HG03280 (cell line): ENCODE results near the gene FMNL3.

Experiments
- ATAC-seq: cut with Tn5 transposase; IDR thresholded peaks from one replicate; pipeline ENCODE4 v1.9.1; 2021; ENCODE audit warnings: mild to moderate bottlenecking, moderate library complexity; ENCODE audit not compliant: unreplicated experiment

The FMNL3 gene

DNA sequence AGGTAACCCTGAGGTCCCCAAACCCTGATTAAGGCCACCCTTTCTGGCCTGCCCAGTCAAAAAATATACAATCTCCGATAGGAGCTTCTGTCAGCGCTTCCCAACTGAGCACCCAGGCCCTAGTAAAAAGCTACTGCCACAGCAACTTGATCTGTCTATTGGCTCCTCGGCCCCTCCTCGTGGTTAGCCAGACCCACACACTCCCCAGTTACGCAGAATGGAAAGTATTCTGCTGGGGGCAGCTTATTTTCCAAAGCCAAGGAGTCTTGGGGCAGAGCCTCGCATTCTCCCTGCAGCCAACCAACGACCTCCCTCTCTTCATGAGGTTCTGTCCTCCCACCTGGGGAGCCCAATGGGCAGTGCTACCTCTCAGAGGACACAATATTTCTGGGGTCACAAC is 32.1 kb downstream of the FMNL3 start:
- no peak for ATAC-seq

DNA sequence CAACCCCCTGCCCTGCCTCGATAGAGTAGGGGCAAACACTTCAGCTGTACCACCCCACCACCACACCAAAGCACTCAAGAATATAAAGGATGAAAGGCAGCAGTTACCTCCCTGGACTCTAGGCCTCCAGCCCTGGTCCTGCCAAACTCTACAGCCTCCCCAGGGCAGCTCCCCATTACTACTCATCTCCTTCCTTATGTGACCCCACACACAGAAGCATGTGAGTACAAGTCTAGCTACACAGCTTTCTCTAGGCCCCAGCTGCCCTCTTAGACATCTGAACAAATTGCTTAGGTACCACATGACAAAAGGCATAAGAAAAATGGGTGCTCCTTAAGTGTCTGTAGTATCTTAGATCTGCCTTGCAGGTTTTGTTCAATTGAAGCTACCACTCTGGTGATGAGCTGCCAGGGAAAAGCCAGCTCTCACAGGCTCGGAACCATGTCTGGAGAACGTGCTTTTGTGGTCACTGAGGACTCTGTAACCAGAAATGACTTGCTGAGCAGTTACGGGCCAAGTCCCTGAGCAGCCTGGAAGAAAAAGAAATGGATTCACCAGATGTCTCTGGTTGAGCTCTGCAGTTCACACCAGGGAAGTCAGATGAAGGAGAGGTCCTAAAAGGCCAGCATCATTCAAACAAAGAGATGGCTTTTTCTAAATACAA is 32.8 kb downstream of the FMNL3 start:
- no peak for ATAC-seq

GRCh38 chr12:49673446-49674317 is 33.5 kb downstream of the FMNL3 start:
- no peak for ATAC-seq

DNA sequence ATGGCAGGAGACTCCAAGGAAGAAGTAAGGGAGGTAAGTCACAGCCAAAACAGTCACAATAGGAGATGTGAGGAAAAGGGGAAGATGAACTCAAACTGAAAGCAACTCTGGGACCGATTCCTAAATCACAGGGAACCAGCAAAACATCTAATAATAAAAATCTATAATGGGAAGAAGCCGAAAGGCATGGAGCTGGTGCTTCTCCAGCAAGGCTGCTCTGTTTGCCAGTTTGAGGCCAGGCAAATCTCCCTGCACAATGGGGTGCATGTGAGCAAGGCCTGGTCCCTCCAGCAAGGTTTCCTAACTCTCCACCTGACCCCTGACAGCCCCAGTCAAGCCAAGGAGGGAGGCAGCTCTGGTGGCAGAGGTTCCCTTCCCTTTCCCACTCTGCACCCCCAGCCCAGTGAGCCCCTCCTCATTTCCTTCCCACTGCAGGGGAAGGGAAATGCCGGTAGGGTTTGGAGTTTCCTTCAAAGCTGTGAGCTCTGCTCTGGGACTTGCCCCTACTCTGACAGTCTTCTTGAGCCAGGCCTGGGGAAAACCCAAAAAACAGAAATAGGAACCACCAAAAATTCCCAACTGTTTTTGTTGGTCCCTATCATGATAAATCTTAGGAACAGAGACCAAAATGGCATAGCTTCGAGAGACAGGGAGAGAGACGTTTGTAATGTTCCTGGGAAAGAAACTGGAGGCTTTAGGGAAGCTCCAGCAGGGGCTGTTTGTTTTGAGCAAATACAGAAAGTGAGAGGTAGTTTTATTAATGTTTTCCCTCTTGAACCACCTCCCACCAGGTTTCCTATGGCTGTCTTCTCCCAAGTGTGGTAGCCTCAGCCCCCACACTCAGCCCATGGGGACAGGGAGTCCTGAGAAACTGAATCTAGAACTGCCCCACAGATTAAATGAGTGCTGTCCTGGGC is 34.6 kb downstream of the FMNL3 start:
- no peak for ATAC-seq

GRCh38 chr12:49671031-49671765 is 36.0 kb downstream of the FMNL3 start:
- ATAC-seq: no peak

DNA sequence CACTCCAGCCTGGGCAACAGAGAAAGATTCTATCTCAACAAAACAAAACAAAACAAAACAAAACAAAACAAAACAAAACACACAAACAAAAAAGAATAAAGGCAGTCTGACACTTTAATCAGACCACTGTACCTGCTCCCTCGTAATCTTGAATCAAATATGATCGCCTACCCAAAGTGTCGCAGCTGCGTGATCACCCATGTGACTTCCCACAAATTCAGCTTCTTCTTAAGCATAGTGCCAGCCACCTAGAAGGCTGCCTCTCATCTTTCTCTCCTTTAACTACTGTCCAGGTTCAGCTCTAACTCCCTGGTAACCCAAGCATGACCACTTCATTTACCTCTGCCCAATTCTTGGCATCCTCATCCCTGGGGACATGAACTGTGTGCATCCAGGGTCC is 37.4 kb downstream of the FMNL3 start:
- no peak for ATAC-seq

- no peak for ATAC-seq
These were observed 39.7 kb downstream of the FMNL3 start for GRCh38 chr12:49667325-49668090.

DNA sequence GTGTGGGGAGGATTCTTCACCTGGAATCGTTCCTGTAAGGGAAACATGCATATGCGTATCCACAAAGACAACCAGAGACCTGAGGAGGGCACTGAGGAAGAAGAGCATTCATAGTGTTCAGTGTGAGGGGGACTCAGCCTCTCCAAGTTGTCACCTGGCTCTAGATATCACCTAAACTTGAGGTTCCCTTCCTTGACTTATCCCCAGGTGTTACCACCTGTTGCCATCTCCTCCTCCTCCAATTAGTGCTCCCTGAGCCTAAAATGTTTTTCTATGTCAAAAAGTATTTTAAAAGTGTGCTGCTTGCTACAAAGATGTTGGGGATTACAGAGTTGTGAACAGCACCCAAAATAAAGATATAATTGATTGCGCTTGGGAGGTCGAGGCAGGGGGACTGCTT is 41.0 kb downstream of the FMNL3 start:
- no peak for ATAC-seq

GRCh38 chr12:49665384-49665783 is 41.8 kb downstream of the FMNL3 start:
- ATAC-seq: no peak

GRCh38 chr12:49664591-49665239 is 42.5 kb downstream of the FMNL3 start:
- peak; percentile 73 for ATAC-seq

GRCh38 chr12:49664167-49664566 is 43.0 kb downstream of the FMNL3 start:
- ATAC-seq: no peak

DNA sequence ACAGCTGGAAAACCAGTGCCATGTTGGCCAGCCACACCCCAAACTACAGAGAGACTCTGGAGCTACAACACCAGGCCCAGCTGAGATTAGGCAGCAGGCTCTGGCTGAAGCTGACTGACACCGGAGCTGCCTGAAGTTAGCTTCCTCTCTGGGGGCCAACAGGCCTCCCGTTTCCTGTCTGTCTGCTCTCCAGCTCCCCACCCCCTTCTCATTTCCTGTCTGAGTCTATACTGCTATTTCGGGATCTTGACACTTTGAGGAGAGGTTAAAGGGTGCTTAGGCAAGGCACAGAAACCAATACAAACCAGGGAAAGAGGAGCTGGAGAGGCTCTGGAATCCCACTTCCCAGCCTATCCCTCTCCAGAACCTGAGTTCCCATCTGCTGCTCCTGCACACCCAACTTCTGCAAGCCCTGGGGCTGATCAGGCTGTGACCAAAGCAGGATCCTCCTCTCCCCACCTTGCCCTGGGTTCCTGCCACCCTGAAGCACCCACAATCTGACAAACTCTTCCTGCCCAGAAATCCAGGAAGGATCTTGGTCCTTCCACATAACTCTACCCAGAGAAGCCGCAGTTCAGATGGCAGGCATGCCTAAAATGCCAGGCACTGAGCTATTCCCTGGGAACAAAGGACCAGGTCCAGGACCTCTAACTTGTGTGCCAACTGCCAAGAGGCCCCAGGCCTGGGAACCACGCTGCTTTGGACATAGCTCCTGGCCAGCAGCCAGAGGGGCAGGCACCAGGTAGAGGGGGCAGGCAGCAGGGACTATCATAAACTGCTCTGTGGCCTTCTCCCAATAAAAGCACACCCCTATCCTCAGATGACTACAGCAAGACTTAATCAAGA is 44.0 kb downstream of the FMNL3 start:
- ATAC-seq: peak; percentile 45

DNA sequence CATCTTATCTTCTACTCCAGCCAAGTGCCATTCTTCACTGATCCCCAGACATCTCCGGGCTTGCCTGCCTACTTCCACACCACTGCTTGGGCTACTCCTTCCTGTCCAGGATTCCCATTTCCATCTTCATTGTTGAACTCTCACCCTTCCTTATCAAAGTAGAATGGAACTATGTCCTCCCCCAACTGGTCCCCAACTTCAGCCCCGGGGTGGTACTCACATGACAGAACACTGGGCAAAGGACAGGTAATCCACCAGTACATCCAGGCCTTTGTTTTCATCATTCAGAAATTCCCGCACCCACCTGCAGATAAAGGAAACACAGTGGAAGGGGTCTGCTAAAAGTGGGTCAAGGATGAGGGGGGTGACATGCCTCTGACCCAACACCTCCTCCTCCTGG is 45.5 kb downstream of the FMNL3 start:
- ATAC-seq: no peak

DNA sequence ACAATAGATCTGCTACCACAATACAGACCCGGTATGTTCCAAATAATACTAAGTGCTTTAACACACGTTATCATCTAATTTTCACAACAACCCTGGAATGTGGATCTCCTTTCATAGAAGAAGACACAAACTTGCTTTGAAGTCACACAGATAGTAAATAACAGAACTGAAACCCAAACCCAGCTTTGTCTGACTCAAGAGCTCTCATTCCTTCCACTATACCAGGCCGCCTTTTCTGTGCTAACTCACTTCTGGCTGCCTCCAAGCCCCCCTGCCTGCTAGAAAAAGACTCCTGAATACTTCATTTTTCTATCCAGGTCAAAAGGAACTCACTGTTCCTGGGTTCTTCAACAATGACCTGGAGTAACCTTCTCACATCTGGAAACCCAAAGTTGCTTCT is 46.0 kb downstream of the FMNL3 start:
- ATAC-seq: peak; percentile 40

DNA sequence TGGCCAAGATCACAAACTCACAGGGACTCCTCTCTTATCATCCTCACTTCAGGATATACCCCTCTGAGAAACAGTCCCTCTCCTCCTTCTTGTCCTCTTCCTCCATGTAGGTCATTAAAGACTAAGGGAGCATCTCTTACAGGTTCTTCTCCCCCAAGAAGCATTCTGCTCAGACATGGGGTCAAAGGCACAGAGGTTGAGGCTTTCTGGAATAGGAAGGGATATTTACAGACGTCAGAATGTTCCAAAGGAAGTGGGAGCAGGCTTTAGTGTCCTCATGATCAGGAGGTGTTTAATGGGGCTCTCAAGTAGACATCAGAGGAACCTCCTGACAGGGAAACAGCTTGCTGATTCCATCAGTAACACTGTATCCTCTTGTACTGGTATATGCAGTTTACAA is 47.5 kb downstream of the FMNL3 start:
- no peak for ATAC-seq

GRCh38 chr12:49658276-49658675 is 48.9 kb downstream of the FMNL3 start:
- ATAC-seq: no peak

DNA sequence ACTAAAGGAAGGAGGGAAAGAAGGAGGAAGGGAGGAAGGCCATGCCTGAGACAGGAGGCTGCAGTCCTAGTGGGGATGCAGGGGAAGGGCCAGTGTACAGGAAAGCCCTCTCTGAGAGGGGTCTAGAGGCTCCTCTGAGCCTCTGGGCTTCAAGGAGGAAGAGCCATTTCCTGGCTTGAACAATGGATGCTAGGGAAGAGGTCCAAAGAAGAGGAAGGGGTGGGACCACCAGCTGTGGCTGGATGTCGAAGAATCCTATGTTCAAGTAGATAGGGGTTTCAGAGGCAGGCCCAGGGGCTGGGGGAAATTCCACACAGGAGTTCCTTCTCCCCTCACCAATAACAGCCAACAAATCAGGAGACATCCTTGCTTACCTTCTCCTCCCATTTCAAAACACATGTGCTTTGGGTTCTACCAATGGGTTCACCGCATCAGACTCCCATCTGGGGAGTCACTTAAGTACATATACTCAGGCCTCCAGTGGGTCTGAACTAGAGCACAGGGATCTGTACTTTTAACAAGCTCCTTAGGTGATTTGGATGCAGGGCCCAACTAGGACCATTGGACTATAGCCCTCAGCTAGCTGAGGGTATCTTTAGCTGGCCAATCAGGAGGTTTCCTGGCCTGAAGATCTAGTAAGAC is 51.5 kb downstream of the FMNL3 start:
- ATAC-seq: no peak

GRCh38 chr12:49654715-49655114 is 52.5 kb downstream of the FMNL3 start:
- ATAC-seq: no peak
